H1 (cell line): ENCODE data around the gene IL16.

Experiments used
- RBBP5 ChIP-seq: IDR thresholded peaks from 2 replicates; pipeline ENCODE4 v1.7.1; 2012; ENCODE audit warnings: low read depth, mild to moderate bottlenecking, inconsistent platforms, low read length, moderate library complexity, borderline replicate concordance
- TF ChIP-seq, protein P1 (sequence below), 3 experiments: IDR thresholded peaks; 1 replicate in 2 of 3; 2 replicates in 1 of 3; pipeline versions ENCODE4 v1.5.1 to v1.6.1; 2011; ENCODE audit warnings: low read length in 3 of 3, mild to moderate bottlenecking in 3 of 3, inconsistent platforms in 2 of 3, low read depth in 1 of 3, moderate library complexity in 1 of 3; ENCODE audit not compliant: insufficient read depth in 1 of 3; ENCODE audit errors: control extremely low read depth in 1 of 3

GRCh38 chr15:81293728-81294515 is 97.2 kb downstream of the IL16 start:
- TF ChIP-seq, protein P1, sequence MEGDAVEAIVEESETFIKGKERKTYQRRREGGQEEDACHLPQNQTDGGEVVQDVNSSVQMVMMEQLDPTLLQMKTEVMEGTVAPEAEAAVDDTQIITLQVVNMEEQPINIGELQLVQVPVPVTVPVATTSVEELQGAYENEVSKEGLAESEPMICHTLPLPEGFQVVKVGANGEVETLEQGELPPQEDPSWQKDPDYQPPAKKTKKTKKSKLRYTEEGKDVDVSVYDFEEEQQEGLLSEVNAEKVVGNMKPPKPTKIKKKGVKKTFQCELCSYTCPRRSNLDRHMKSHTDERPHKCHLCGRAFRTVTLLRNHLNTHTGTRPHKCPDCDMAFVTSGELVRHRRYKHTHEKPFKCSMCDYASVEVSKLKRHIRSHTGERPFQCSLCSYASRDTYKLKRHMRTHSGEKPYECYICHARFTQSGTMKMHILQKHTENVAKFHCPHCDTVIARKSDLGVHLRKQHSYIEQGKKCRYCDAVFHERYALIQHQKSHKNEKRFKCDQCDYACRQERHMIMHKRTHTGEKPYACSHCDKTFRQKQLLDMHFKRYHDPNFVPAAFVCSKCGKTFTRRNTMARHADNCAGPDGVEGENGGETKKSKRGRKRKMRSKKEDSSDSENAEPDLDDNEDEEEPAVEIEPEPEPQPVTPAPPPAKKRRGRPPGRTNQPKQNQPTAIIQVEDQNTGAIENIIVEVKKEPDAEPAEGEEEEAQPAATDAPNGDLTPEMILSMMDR (IDR thresholded peaks at IDR 0.05; ENCODE audit: control extremely low read depth in 1 of 3, insufficient read depth in 1 of 3, low read depth in 1 of 3, low read length in 3 of 3): no peak
- TF ChIP-seq RBBP5: no peak
